ENCODE results near the gene OR7C1.
"Not testable (repeated sequence)": the region's sequence is repeated elsewhere in the genome, so short reads cannot be mapped to it uniquely, and the experiment has no call there.

OR7C1 gene

GRCh38 chr19:14765403-14765802 is 69.6 kb downstream of the OR7C1 start:
- not testable (repeated sequence) for DNase-seq

GRCh38 chr19:14764401-14764800 is 70.6 kb downstream of the OR7C1 start:
- no peak for DNase-seq

GRCh38 chr19:14763497-14764145 is 71.4 kb downstream of the OR7C1 start:
- no peak for DNase-seq

GRCh38 chr19:14762111-14762510 is 72.9 kb downstream of the OR7C1 start:
- DNase-seq, result no peak

- DNase-seq, result no peak
Observed at GRCh38 chr19:14761607-14762006, 73.4 kb downstream of the OR7C1 start.

- DNase-seq, result no peak
Observed at GRCh38 chr19:14758816-14759215, 76.2 kb downstream of the OR7C1 start.

GRCh38 chr19:14748601-14749000 is 86.4 kb downstream of the OR7C1 start:
- no peak for DNase-seq

Measured in NCI-H1694 (cell line).